Glomerular visceral epithelial cell (primary cell): Measurements from ENCODE around the gene CNTNAP2.

Source experiments
- DNase-seq: peaks from one replicate; pipeline ENCODE4 v3.0.0-alpha.2; 2016; ENCODE audit errors: extremely low spot score

Gene CNTNAP2

GRCh38 chr7:148147438-148147837, 2030.8 kb downstream of the CNTNAP2 start:
- no peak for DNase-seq

- no peak for DNase-seq
Observed at GRCh38 chr7:148148456-148148855, 2031.9 kb downstream of the CNTNAP2 start.

GRCh38 chr7:148149730-148150129, 2033.1 kb downstream of the CNTNAP2 start:
- no peak for DNase-seq

- DNase-seq = no peak
Observed at GRCh38 chr7:148151778-148152177, 2035.2 kb downstream of the CNTNAP2 start.

GRCh38 chr7:148153616-148154284, 2037.1 kb downstream of the CNTNAP2 start:
- DNase-seq = no peak

GRCh38 chr7:148155000-148155399, 2038.4 kb downstream of the CNTNAP2 start:
- no peak for DNase-seq

- no peak for DNase-seq
Observed at GRCh38 chr7:148155826-148156225, 2039.2 kb downstream of the CNTNAP2 start.

GRCh38 chr7:148156233-148156632, 2039.6 kb downstream of the CNTNAP2 start:
- DNase-seq = no peak

GRCh38 chr7:148159331-148159730, 2042.7 kb downstream of the CNTNAP2 start:
- DNase-seq = no peak

- no peak for DNase-seq
Observed at GRCh38 chr7:148161776-148162175, 2045.2 kb downstream of the CNTNAP2 start.

GRCh38 chr7:148162808-148163207, 2046.2 kb downstream of the CNTNAP2 start:
- DNase-seq = no peak

- DNase-seq = no peak
Observed at GRCh38 chr7:148163246-148163645, 2046.6 kb downstream of the CNTNAP2 start.

GRCh38 chr7:148172920-148173319, 2056.3 kb downstream of the CNTNAP2 start:
- DNase-seq = no peak

GRCh38 chr7:148173369-148173768, 2056.8 kb downstream of the CNTNAP2 start:
- DNase-seq = no peak

GRCh38 chr7:148174376-148174775, 2057.8 kb downstream of the CNTNAP2 start:
- DNase-seq = no peak

- no peak for DNase-seq
Observed at GRCh38 chr7:148175512-148175911, 2058.9 kb downstream of the CNTNAP2 start.

- DNase-seq = no peak
Observed at GRCh38 chr7:148177972-148178371, 2061.4 kb downstream of the CNTNAP2 start.

GRCh38 chr7:148180075-148180474, 2063.5 kb downstream of the CNTNAP2 start:
- DNase-seq = no peak

GRCh38 chr7:148182264-148182663, 2065.7 kb downstream of the CNTNAP2 start:
- no peak for DNase-seq

GRCh38 chr7:148185041-148185440, 2068.4 kb downstream of the CNTNAP2 start:
- no peak for DNase-seq

- DNase-seq = no peak
Observed at GRCh38 chr7:148187471-148187870, 2070.9 kb downstream of the CNTNAP2 start.

GRCh38 chr7:148191391-148192065, 2074.9 kb downstream of the CNTNAP2 start:
- DNase-seq = no peak

- no peak for DNase-seq
Observed at GRCh38 chr7:148192491-148192890, 2075.9 kb downstream of the CNTNAP2 start.

- DNase-seq = no peak
Observed at GRCh38 chr7:148201992-148202391, 2085.4 kb downstream of the CNTNAP2 start.
